HG03064 (cell line): Measurements from ENCODE around the gene AFF3.

Experiments used
- ATAC-seq: cut with Tn5 transposase; IDR thresholded peaks from one replicate; pipeline ENCODE4 v1.9.1; 2021; ENCODE audit warnings: low read depth; ENCODE audit not compliant: unreplicated experiment

The AFF3 gene

GRCh38 chr2:99812426-99812825 lies 330.0 kb downstream of the AFF3 start:
- ATAC-seq: no peak

- ATAC-seq: no peak
These were observed 330.8 kb downstream of the AFF3 start for GRCh38 chr2:99811544-99811943.

- ATAC-seq: no peak
These were observed 332.2 kb downstream of the AFF3 start for GRCh38 chr2:99810225-99810624.

GRCh38 chr2:99809259-99809900 lies 333.0 kb downstream of the AFF3 start:
- no peak for ATAC-seq

- no peak for ATAC-seq
These were observed 333.8 kb downstream of the AFF3 start for GRCh38 chr2:99808361-99809200.

GRCh38 chr2:99806758-99807157 lies 335.6 kb downstream of the AFF3 start:
- ATAC-seq: no peak

- no peak for ATAC-seq
These were observed 336.4 kb downstream of the AFF3 start for GRCh38 chr2:99805930-99806476.

GRCh38 chr2:99803846-99804245 lies 338.5 kb downstream of the AFF3 start:
- no peak for ATAC-seq

- ATAC-seq: no peak
These were observed 339.7 kb downstream of the AFF3 start for GRCh38 chr2:99802734-99803133.

- ATAC-seq: no peak
These were observed 341.0 kb downstream of the AFF3 start for GRCh38 chr2:99801327-99801901.

GRCh38 chr2:99797475-99797874 lies 344.9 kb downstream of the AFF3 start:
- no peak for ATAC-seq

GRCh38 chr2:99794414-99794813 lies 348.0 kb downstream of the AFF3 start:
- no peak for ATAC-seq

GRCh38 chr2:99793022-99793421 lies 349.4 kb downstream of the AFF3 start:
- ATAC-seq: no peak

GRCh38 chr2:99789849-99790248 lies 352.5 kb downstream of the AFF3 start:
- no peak for ATAC-seq

- no peak for ATAC-seq
These were observed 354.5 kb downstream of the AFF3 start for GRCh38 chr2:99787769-99788382.

GRCh38 chr2:99786636-99787390 lies 355.6 kb downstream of the AFF3 start:
- ATAC-seq: no peak

GRCh38 chr2:99784946-99785345 lies 357.4 kb downstream of the AFF3 start:
- no peak for ATAC-seq

GRCh38 chr2:99784282-99784681 lies 358.1 kb downstream of the AFF3 start:
- no peak for ATAC-seq

- ATAC-seq: no peak
These were observed 362.1 kb downstream of the AFF3 start for GRCh38 chr2:99780276-99780675.

GRCh38 chr2:99779276-99779675 lies 363.1 kb downstream of the AFF3 start:
- ATAC-seq: no peak
